Liver (tissue), 9 donors: ENCODE measurements around the gene ZNF780A. TPM values are rescaled to one million over a fixed set of nuclear protein-coding genes. Genes with fewer than 3 reads are reported as not detected.
A peak's percentile ranks its signal among the peaks of the same experiment; 100 is the strongest.

ENCODE experiments used
- DNase-seq: peaks from one replicate; pipeline ENCODE4 v3.0.0-alpha.2; 2017; ENCODE audit warnings: low spot score
- H3K27ac ChIP-seq, 2 donors: one replicate each; pipeline ENCODE4 v1.7.0; 2013; ENCODE audit warnings: inconsistent platforms in 2 of 2, low read length in 2 of 2, control low read depth in 1 of 2, low read depth in 1 of 2, mild to moderate bottlenecking in 1 of 2
- H3K27me3 ChIP-seq, 4 donors: one replicate each; pipeline versions ENCODE4 v1.6.1 to v1.7.0; 2013; ENCODE audit warnings: low read length in 3 of 4, inconsistent platforms in 1 of 4, mild to moderate bottlenecking in 1 of 4, moderate library complexity in 1 of 4; ENCODE audit not compliant: control insufficient read depth in 4 of 4, insufficient read depth in 4 of 4
- H3K36me3 ChIP-seq, 4 donors: one replicate each; pipeline versions ENCODE4 v1.6.1 to v1.7.0; 2013; ENCODE audit warnings: low read length in 3 of 4, mild to moderate bottlenecking in 3 of 4, low read depth in 1 of 4, moderate library complexity in 1 of 4; ENCODE audit not compliant: control insufficient read depth in 4 of 4, insufficient read depth in 3 of 4
- H3K4me1 ChIP-seq, 4 donors: one replicate each; pipeline versions ENCODE4 v1.6.1 to v1.7.0; 2013; ENCODE audit warnings: low read length in 3 of 4, mild to moderate bottlenecking in 3 of 4, moderate library complexity in 1 of 4; ENCODE audit not compliant: control insufficient read depth in 4 of 4, insufficient read depth in 4 of 4
- H3K4me3 ChIP-seq, 3 donors: one replicate each; pipeline versions ENCODE4 v1.6.1 to v1.7.0; 2013; ENCODE audit warnings: low read length in 3 of 3, control low read depth in 1 of 3, low read depth in 1 of 3, mild to moderate bottlenecking in 1 of 3
- H3K9ac ChIP-seq, 2 donors: one replicate each; pipeline ENCODE4 v1.7.0; 2013; ENCODE audit warnings: low read length in 2 of 2, mild to moderate bottlenecking in 2 of 2, moderate library complexity in 2 of 2, control low read depth in 1 of 2, low read depth in 1 of 2
- H3K9me3 ChIP-seq, 4 donors: one replicate each; pipeline versions ENCODE4 v1.6.1 to v1.7.0; 2013; ENCODE audit warnings: low read length in 3 of 4; ENCODE audit not compliant: control insufficient read depth in 4 of 4
- FOXA1 ChIP-seq: IDR thresholded peaks from 2 replicates; pipeline ENCODE4 v1.6.1; 2016; ENCODE audit warnings: antibody characterized with exemption
- HNF4G ChIP-seq: IDR thresholded peaks from 2 replicates; pipeline ENCODE4 v1.6.1; 2016; ENCODE audit warnings: antibody characterized with exemption
- JUND ChIP-seq, 2 donors: IDR thresholded peaks; 2 replicates each; pipeline ENCODE4 v1.6.1; 2016; ENCODE audit warnings: antibody characterized with exemption in 2 of 2
- RAD21 ChIP-seq, 2 donors: IDR thresholded peaks; 2 replicates each; pipeline ENCODE4 v1.6.1; 2016; ENCODE audit warnings: antibody characterized with exemption in 2 of 2, mild to moderate bottlenecking in 2 of 2
- RXRA ChIP-seq, 2 donors: IDR thresholded peaks; 2 replicates each; pipeline ENCODE4 v1.6.1; 2017 to 2018; ENCODE audit warnings: antibody characterized with exemption in 2 of 2, mild to moderate bottlenecking in 1 of 2
- TAF1 ChIP-seq: conservative IDR thresholded peaks from 2 replicates; pipeline ENCODE4 v1.6.1; 2016; ENCODE audit warnings: antibody characterized with exemption, mild to moderate bottlenecking
- YY1 ChIP-seq: IDR thresholded peaks from 2 replicates; pipeline ENCODE4 v1.6.1; 2016; ENCODE audit warnings: antibody characterized with exemption, mild to moderate bottlenecking
- WGBS: extraction: QIAGEN DNeasy Blood & Tissue Kit; methylation state at CpG from one replicate; pipeline ENCODE4 v1.1.7; 2013; 5-methylcytosine and 5-hydroxymethylcytosine counted together
- polyA plus RNA-seq, 2 donors: library from polyadenylated mRNA; stranded (reverse) in 1 of 2; unstranded in 1 of 2; fragments of 200-250 nt in 1 of 2; fragments of >200 nt in 1 of 2; fragmentation: Nextera tagmentation in 1 of 2; extraction: Ambion mirVana in 1 of 2; gene quantifications; one replicate each; pipeline versions ENCODE4 v1.2.1 to v1.2.3, GENCODE V29; 2013 to 2015
- total RNA-seq, 2 donors: library from RNA; depleted of rRNA; stranded (reverse); fragments of >200 nt; gene quantifications; one replicate each; pipeline ENCODE4 v1.2.3, GENCODE V29; 2014
- TF ChIP-seq, protein P1 (sequence below): fragments of 150-350 bp; IDR thresholded peaks from 2 replicates; pipeline ENCODE4 v1.5.1; 2017; ENCODE audit warnings: improper control_type of control experiment, low read depth, low read length; ENCODE audit not compliant: missing input control
- TF ChIP-seq, protein P2 (sequence below): IDR thresholded peaks from 2 replicates; pipeline ENCODE4 v1.6.1; 2016; ENCODE audit warnings: antibody characterized with exemption
- TF ChIP-seq, protein P3 (sequence below): IDR thresholded peaks from 2 replicates; pipeline ENCODE4 v1.6.1; 2016; ENCODE audit warnings: antibody characterized with exemption
- TF ChIP-seq, protein P4 (sequence below): IDR thresholded peaks from 2 replicates; pipeline ENCODE4 v1.6.1; 2016; ENCODE audit warnings: antibody characterized with exemption
- donor health status: healthy.
- donor health status: healthy.
- donor health status: healthy.
- donor health status: healthy.
- donor health status: healthy.

The ZNF780A gene
- total and polyA plus RNA-seq, 4 donors: 10.9 to 18.7 (median 14.0) TPM

DNA sequence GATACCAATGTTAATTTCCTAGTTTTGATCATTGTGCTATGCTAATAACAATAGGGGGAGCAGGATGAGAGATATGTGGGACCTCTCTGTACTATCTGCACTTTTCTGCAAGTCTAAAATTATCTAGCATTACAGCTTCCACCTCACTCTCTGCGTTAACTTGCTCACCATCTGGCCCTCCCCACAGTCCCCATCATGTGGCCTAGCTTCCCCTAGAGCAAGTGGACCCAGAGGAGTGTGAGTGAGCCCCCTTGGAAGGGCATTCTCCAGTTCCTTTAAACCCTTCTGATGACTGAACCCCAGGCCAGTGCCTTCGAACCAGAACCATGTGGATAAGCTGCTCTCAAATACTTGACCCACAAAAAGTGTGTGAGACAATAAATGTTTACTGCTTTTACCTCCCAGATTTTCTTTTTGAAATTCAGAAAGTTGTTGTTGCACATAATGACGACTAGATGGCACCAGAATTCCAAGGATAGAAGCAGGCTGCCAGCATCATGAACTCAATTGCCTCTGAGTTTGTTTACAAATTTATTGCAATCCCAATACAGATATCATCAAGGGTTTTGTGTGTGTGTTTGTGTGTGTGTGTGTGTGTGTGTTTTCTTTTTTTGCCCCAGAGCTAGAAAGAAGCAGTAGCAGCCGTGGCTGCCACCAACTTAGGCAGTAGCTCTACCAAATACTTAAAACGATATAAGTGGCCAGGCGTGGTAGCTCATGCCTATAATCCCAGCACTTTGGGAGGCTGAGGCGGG is 49.0 kb upstream of the ZNF780A start:
- 27% methylated on average over 7 of the region's 7 CpGs for WGBS
- no peaks in the 10 kb centered on the region for H3K9me3 ChIP-seq
- H3K36me3 ChIP-seq: no peaks in the 10 kb centered on the region
- H3K4me3 ChIP-seq: no peak overlapping the region
- no peak for DNase-seq
- no peak overlapping the region for H3K27ac ChIP-seq
- peaks cover 0 to 2% (median 0%) of the 10 kb centered on the region in 4 donors for H3K27me3 ChIP-seq
- TF ChIP-seq RAD21 (IDR thresholded peaks at IDR 0.05) (peak; percentile 97 to 98), RXRA (IDR thresholded peaks at IDR 0.05) (peak; percentile 71 to 87), YY1 (no peak), TAF1 (no peak), JUND (IDR thresholded peaks at IDR 0.05) (no peak)
- TF ChIP-seq, protein P1, sequence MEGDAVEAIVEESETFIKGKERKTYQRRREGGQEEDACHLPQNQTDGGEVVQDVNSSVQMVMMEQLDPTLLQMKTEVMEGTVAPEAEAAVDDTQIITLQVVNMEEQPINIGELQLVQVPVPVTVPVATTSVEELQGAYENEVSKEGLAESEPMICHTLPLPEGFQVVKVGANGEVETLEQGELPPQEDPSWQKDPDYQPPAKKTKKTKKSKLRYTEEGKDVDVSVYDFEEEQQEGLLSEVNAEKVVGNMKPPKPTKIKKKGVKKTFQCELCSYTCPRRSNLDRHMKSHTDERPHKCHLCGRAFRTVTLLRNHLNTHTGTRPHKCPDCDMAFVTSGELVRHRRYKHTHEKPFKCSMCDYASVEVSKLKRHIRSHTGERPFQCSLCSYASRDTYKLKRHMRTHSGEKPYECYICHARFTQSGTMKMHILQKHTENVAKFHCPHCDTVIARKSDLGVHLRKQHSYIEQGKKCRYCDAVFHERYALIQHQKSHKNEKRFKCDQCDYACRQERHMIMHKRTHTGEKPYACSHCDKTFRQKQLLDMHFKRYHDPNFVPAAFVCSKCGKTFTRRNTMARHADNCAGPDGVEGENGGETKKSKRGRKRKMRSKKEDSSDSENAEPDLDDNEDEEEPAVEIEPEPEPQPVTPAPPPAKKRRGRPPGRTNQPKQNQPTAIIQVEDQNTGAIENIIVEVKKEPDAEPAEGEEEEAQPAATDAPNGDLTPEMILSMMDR: peak; percentile 88
- no peaks in the 10 kb centered on the region for H3K4me1 ChIP-seq
- no peak overlapping the region for H3K9ac ChIP-seq

DNA sequence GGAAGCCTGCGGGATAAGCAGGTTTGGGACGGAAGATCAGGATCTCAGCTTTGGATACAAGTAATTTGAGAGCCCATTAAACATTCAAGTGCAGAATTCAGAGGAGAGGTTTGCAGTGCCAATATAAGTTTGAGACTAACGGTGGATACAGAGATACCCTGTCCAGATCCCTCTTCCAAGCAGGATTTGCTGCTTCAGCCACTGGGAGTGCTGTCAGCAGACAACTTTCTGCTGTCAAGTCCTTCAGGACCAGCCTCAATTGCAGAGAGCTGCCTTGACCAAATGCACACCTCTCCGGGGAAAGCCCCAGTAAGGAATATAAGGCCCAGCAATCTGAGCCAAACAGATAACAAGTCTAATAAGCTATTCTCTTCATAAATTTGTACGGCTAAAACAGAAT is 46.1 kb upstream of the ZNF780A start:
- no peak for TF ChIP-seq FOXA1
- TF ChIP-seq, protein P2, sequence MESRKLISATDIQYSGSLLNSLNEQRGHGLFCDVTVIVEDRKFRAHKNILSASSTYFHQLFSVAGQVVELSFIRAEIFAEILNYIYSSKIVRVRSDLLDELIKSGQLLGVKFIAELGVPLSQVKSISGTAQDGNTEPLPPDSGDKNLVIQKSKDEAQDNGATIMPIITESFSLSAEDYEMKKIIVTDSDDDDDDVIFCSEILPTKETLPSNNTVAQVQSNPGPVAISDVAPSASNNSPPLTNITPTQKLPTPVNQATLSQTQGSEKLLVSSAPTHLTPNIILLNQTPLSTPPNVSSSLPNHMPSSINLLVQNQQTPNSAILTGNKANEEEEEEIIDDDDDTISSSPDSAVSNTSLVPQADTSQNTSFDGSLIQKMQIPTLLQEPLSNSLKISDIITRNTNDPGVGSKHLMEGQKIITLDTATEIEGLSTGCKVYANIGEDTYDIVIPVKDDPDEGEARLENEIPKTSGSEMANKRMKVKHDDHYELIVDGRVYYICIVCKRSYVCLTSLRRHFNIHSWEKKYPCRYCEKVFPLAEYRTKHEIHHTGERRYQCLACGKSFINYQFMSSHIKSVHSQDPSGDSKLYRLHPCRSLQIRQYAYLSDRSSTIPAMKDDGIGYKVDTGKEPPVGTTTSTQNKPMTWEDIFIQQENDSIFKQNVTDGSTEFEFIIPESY: no peak
- TF ChIP-seq, protein P3, sequence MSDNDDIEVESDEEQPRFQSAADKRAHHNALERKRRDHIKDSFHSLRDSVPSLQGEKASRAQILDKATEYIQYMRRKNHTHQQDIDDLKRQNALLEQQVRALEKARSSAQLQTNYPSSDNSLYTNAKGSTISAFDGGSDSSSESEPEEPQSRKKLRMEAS: no peak
- no peak for TF ChIP-seq HNF4G
- TF ChIP-seq, protein P4, sequence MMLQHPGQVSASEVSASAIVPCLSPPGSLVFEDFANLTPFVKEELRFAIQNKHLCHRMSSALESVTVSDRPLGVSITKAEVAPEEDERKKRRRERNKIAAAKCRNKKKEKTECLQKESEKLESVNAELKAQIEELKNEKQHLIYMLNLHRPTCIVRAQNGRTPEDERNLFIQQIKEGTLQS: no peak
- TF ChIP-seq, protein P1: no peak
- no peak for TF ChIP-seq JUND (IDR thresholded peaks at IDR 0.05)
- no peak overlapping the region for H3K9ac ChIP-seq
- WGBS: 80% methylated on average over 5 of the region's 5 CpGs

More for the DNA sequence above, 46.1 kb upstream of the ZNF780A start:
- no peak for DNase-seq
- H3K4me3 ChIP-seq: no peak overlapping the region
- no peaks in the 10 kb centered on the region for H3K9me3 ChIP-seq
- no peaks in the 10 kb centered on the region for H3K4me1 ChIP-seq
- no peak overlapping the region for H3K27ac ChIP-seq
- H3K36me3 ChIP-seq: no peaks in the 10 kb centered on the region
- H3K27me3 ChIP-seq: peaks cover 0 to 2% (median 1%) of the 10 kb centered on the region in 4 donors
